ENCODE data around the gene DYNC1I2. TPM values are rescaled to one million over a fixed set of nuclear protein-coding genes. Genes with fewer than 3 reads are reported as not detected.

Gene DYNC1I2
- polyA plus RNA-seq, 1 donor from 2014 or later, result 28.3 TPM

DNA sequence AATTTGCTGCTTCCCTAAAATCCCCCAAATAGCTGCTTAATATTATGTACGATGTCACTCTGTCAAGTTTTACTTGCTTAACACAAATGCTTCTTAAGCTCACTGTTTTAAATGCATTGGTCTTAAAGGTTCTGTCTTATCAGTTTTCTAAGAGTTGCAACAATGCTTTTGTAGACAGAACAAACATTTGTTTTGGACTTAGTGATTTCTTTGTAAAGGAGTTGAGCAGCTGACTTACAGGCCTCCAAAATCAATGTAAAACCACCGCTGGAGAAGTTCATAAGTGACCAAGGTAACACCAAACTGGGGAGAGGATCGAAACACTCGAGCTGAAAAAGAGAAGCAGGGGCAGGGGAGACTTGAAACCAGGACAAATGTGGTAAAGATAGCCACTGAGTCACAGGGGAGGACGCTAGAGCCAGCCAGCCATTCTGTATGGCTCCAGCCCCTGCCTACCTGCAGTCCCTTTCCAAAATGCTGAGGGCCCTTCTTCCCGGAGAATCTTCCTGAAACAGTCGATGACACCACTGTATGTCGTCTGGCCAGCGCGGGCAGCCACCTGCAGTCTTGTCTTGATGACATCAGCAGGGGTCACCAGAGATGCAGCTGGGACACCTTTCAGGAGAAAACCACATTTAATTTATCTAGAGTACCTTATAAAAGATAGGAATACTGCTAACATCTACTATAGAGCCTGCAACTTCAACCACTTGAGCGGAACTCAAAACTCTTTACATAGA, 100.2 kb downstream of the DYNC1I2 start:
- Mint-ChIP-seq H3K4me1 (no peaks in the 10 kb centered on the region), H3K4me3 (no peak overlapping the region), H3K36me3 (peaks cover 28% of the 10 kb centered on the region), H3K9me3 (peaks cover 0 to 6% (median 0%) of the 10 kb centered on the region in 3 donors), H3K27ac (no peak overlapping the region), H3K27me3 (no peaks in the 10 kb centered on the region)

DNA sequence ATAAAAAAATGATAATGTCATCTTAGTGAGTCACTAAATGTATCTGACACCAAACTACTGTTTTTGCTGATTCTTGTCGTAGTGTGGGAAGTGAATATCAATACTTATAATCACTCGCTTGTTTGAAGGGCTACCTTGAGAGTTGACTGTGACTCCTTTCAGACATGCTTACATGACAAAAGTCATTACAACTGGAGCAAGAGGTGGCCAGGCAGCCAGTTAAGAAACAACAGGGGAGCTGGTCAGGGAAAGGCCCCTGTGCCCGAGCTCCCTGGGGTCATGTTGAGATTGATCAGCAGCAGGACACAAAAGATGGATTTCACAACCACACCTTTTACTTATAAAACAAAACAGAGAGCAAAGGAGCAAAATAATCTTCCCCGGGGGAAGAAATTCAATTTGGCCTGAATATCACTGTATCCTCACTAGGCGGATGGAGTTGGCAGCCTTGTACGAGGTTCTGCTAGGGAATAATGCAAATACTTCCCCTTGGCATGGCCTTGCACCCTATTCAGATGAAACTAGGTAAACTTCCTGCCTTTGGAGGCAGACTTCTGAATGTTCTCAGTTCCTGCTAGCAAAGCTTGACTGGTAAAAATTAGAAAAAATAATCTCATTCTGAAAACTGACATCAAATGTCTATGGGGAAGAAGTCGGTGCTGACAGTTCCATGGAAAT, 101.2 kb downstream of the DYNC1I2 start:
- Mint-ChIP-seq H3K27ac (no peak overlapping the region), H3K4me3 (no peak overlapping the region), H3K4me1 (no peaks in the 10 kb centered on the region), H3K27me3 (no peaks in the 10 kb centered on the region), H3K9me3 (no peaks in the 10 kb centered on the region), H3K36me3 (peaks cover 27% of the 10 kb centered on the region)

DNA sequence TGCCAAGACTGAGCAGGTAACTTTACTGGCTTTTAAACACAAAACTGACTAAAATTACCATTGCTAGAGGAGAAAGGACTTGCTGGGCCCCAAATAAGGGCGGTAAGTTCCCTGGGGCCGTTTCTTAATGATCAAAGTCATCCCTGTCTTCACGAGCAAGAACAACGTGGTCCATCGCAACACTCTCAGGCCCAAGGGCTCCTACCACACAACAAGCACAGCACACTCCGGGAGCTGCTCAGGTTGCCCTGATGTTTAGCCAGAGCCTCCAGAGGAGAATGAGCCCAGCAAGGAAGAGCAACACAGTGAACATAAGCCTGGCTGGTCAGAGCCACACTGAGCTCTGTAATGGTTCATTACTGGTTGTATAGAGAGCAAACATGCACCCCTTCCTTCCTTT, 102.7 kb downstream of the DYNC1I2 start:
- H3K9me3 Mint-ChIP-seq, result no peaks in the 10 kb centered on the region

DNA sequence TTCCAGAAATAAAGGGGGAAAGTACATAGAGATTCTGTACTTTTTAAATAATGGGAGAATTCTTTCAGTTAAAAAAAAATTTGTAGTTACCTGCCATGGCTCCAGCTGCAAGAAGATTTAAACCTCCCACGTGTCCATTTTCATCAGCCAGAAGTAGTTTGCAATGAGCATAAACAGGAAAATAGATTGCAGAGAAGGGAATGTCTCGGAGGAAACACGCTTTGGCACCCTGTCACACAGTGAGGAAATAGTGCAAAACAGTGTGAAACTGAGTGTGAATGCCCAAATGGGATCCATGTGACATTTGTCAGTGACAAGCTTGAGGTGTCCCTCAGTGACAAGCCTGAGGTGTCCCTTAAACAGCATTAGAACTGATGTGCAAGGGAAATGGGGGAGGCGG, 104.1 kb downstream of the DYNC1I2 start:
- Mint-ChIP-seq H3K4me1 (no peaks in the 10 kb centered on the region), H3K36me3 (peaks cover 11% of the 10 kb centered on the region), H3K4me3 (no peak overlapping the region), H3K27ac (peak overlapping the region in 1 of 3 donors; percentile 62), H3K27me3 (no peaks in the 10 kb centered on the region), H3K9me3 (no peaks in the 10 kb centered on the region)

More for the DNA sequence above, 102.7 kb downstream of the DYNC1I2 start:
- Mint-ChIP-seq H3K27me3 (no peaks in the 10 kb centered on the region), H3K36me3 (peaks cover 18% of the 10 kb centered on the region), H3K4me1 (no peaks in the 10 kb centered on the region), H3K27ac (peak overlapping the region in 2 of 3 donors; percentile 37 to 46), H3K4me3 (no peak overlapping the region)

DNA sequence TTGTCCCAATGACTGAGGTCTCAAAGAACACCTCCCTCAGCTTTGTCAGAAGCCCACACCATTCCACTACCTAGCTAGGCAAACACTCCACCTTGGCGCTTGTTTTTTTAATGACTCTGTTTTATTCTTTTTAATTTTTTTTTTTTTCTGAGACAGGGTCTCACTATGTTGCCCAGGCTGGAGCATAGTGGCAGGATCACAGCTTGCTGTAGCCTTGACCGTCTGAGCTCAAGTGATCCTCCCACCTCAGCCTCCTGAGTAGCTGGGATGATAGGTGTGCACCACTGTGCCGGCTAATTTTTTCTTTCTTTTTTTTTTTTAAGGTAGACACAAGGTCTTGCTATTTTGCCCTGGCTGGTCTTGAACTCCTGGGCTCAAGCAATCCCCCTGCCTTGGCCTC, 104.9 kb downstream of the DYNC1I2 start:
- Mint-ChIP-seq H3K4me1 (no peaks in the 10 kb centered on the region), H3K9me3 (no peaks in the 10 kb centered on the region), H3K36me3 (peaks cover 7% of the 10 kb centered on the region), H3K4me3 (no peak overlapping the region), H3K27me3 (no peaks in the 10 kb centered on the region), H3K27ac (no peak overlapping the region)

DNA sequence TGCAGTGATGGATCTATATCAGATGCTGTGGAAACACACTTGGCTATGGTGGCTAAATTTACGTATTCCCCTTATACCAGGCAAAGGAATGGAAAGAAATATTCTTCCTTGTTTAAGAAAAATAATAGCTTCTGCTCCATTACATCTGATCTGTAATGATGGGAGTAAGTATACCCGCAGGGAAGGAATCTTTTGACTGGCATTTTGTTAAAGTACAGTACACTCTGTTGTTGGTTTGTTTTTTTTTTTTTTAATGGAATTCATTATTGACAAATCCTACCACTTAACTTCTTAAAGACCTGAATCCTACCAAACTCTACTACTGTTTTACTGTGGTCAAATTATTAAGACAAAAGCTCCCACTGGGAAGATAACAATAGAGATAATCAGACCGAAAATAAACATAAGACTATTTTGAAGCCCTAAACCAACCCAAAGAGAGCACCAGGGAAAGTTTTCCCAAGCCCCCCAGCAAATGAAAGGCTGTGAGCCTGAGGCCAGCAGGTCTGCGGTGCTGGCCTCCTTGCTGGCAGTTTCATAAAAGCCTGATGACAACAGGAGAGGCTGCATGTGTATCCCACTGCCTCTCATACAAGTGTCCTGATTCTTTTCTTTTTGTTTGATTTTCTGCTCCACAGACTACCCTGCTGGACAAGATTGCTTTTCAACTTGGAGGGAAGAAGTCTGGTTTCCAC, 105.8 kb downstream of the DYNC1I2 start:
- H3K27ac Mint-ChIP-seq, result no peak overlapping the region
- H3K4me1 Mint-ChIP-seq, result no peaks in the 10 kb centered on the region
- no peaks in the 10 kb centered on the region for H3K27me3 Mint-ChIP-seq
- H3K36me3 Mint-ChIP-seq, result peaks cover 4% of the 10 kb centered on the region
- H3K4me3 Mint-ChIP-seq, result no peak overlapping the region
- H3K9me3 Mint-ChIP-seq, result no peaks in the 10 kb centered on the region

DNA sequence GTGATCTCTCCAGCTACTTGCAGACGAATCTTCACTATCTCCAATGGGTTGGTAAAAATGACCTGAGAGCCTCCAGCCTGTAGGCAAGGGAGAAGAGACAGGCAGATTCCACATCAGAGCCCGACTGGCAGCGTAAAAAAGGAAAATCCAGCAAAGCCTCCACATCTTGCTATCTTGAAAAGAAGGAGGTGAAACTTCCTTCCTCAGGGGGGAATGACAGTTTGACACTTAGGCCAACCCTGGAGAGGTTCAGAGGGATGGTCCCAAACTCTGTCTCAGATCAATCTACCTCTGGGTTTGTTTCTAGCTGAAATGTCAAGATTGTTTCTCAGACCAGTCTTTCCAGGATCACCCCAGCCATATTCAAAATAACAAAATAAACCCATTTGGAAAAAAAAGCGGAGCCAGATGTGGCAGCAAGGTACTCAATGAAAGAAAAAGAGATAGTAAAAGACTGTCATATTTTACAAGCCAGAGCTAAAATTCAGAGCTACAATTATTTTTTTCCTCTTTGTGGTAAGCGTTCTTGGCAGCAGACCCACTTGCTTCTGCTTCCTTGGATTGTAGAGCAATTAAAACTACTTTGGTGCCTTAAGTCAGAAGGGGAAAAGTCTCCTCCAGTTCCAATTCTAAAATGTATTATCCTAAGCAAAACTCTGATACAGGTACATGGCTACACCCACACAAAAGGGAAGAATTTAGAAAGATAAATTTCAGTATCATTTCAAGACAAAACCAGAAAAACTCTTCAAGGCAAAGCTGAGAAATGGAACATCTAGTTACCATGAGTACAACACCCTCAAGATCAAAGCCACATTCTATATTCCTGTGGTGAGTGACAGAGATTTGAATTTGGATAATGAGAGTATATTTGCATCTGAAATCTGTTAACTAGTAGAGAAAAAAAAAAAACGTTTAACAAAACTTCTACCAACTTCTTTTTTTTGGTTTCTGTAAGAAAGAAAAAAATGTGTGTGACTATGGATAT, 106.7 kb downstream of the DYNC1I2 start:
- Mint-ChIP-seq H3K9me3 (no peaks in the 10 kb centered on the region), H3K27ac (no peak overlapping the region), H3K4me3 (no peak overlapping the region), H3K27me3 (no peaks in the 10 kb centered on the region), H3K4me1 (no peaks in the 10 kb centered on the region), H3K36me3 (peaks cover 2% of the 10 kb centered on the region)

DNA sequence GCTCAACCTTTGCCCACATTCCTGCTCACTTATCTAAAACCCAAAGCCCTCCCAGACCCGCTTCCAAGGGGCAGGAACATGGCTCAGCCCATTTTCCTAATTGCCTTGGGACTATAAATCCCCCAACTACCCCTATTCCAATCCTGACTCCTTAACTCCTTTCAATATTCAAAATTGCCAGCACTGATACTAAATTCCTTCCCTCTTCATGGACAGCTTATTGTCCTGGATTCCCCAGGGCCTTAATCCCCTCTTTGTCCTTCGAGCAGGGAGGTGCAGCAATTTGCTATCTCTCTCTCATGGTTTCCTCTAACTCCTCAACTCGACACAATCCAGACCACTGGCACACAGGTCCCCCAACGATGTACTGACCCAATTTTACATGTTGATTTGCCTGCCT, 107.6 kb downstream of the DYNC1I2 start:
- Mint-ChIP-seq H3K9me3 (no peaks in the 10 kb centered on the region), H3K36me3 (peaks cover 2% of the 10 kb centered on the region), H3K4me3 (no peak overlapping the region), H3K27ac (no peak overlapping the region), H3K27me3 (no peaks in the 10 kb centered on the region), H3K4me1 (no peaks in the 10 kb centered on the region)

Other genes with a start within 250 kb of the DYNC1I2 start
- gene CYBRD1, start 165.0 kb upstream of the DYNC1I2 start, polyA plus RNA-seq, result 0.18 TPM
- gene SLC25A12, start 206.8 kb downstream of the DYNC1I2 start, polyA plus RNA-seq, result 14.0 TPM
- gene HAT1, start 235.0 kb downstream of the DYNC1I2 start, polyA plus RNA-seq, result 49.0 TPM

Data from IgD-negative memory B cell (primary cell).